ENCODE data around the gene MYO1G. TPM values are rescaled to one million over a fixed set of nuclear protein-coding genes. Genes with fewer than 3 reads are reported as not detected.

The MYO1G gene
- total and polyA plus RNA-seq, 9 donors, result 0.48 to 2.4 (median 1.0) TPM

- intact Hi-C loops (cut with DNase I), result no loop called here
- Histone ChIP-seq H3K9me3 (no peaks in the 10 kb centered on the region), H3K4me3 (no peak overlapping the region), H3K27me3 (no peaks in the 10 kb centered on the region), H3K4me1 (ENCODE audit: insufficient read depth) (no peaks in the 10 kb centered on the region), H3K36me3 (no peaks in the 10 kb centered on the region), H3K27ac (peak overlapping the region in 1 of 2 donors; percentile 10)
- no peak for DNase-seq
- WGBS, 3 donors, result 53 to 61% (median 60%) methylated on average over 9 of the region's 9 CpGs
- no peak for TF ChIP-seq POLR2A (IDR thresholded peaks at IDR 0.05)
- no peak for TF ChIP-seq CTCF (IDR thresholded peaks at IDR 0.05)
- no peak for TF ChIP-seq EP300 (IDR thresholded peaks at IDR 0.05)
Observed at GRCh38 chr7:44990109-44991023, 11.6 kb upstream of the MYO1G start.

DNA sequence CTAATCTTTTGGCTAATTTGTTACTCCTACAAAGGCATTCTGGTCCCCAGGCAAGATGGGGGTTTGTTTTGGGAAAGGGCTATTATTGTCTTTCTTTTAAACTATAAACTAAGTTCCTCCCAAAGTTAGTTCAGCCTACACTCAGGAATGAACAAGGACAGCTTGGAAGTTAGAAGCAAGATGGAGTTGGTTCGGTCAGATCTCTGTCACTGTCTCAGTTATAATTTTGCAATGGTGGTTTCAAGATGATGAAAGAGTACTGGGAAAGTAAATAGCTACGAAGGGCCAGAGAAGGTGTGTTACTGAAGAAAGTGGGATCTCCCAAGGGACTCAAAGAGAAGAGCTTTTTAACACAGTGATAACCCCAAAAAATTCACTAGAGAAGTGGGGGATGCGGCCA is 10.3 kb upstream of the MYO1G start:
- TF ChIP-seq CTCF (IDR thresholded peaks at IDR 0.05) (no peak), EP300 (IDR thresholded peaks at IDR 0.05) (no peak), POLR2A (IDR thresholded peaks at IDR 0.05) (no peak)
- intact Hi-C loops (cut with DNase I), result loop anchor here in 2 of 4 donors (10.0 kb wide), 3 partner anchors 104 to 384 kb away; partner anchors contain the start of genes OGDH (in 1 of the 2), PURB (in 1 of the 2) and TBRG4 (in 1 of the 2)
- Histone ChIP-seq H3K27me3 (no peaks in the 10 kb centered on the region), H3K4me3 (no peak overlapping the region), H3K36me3 (no peaks in the 10 kb centered on the region), H3K4me1 (ENCODE audit: insufficient read depth) (no peaks in the 10 kb centered on the region), H3K9me3 (no peaks in the 10 kb centered on the region), H3K27ac (no peak overlapping the region)
- DNase-seq, result no peak
- 85 to 90% (median 86%) methylated on average over 3 of the region's 3 CpGs for WGBS, 3 donors

- no peak overlapping the region for H3K27ac ChIP-seq
- intact Hi-C loops (cut with DNase I), result loop anchor here in 2 of 4 donors (10.0 kb wide), 3 partner anchors 104 to 384 kb away; partner anchors contain the start of genes OGDH (in 1 of the 2), PURB (in 1 of the 2) and TBRG4 (in 1 of the 2)
- H3K36me3 ChIP-seq, result no peaks in the 10 kb centered on the region
- no peaks in the 10 kb centered on the region for H3K9me3 ChIP-seq
- H3K4me1 ChIP-seq (ENCODE audit: insufficient read depth), result no peaks in the 10 kb centered on the region
- TF ChIP-seq EP300 (IDR thresholded peaks at IDR 0.05) (no peak), CTCF (IDR thresholded peaks at IDR 0.05) (no peak), POLR2A (IDR thresholded peaks at IDR 0.05) (no peak)
- no peak for DNase-seq
- no peak overlapping the region for H3K4me3 ChIP-seq
- WGBS, 3 donors, result 67 to 80% (median 67%) methylated on average over 4 of the region's 4 CpGs
- no peaks in the 10 kb centered on the region for H3K27me3 ChIP-seq
Observed at GRCh38 chr7:44988701-44989100, 9.9 kb upstream of the MYO1G start.

DNA sequence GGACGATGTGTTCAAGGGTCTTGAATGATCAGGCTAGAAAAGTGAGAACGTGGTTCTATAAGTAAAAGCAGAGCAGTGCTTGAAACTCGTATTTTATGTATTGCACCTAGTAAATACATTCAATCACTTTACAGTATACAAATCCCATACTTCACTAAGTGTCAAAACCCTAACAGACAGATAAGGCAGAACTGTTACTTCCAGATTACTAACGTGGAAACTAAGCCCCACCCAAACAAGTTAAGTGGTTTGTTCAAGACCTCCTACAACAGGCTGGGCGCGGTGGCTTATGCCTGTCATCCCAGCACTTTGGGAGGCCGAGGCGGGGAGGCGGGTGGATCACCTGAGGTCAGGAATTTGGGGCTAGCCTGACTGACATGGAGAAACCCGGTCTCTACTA is 9.2 kb upstream of the MYO1G start:
- Histone ChIP-seq H3K36me3 (no peaks in the 10 kb centered on the region), H3K4me3 (no peak overlapping the region), H3K9me3 (no peaks in the 10 kb centered on the region), H3K4me1 (ENCODE audit: insufficient read depth) (no peaks in the 10 kb centered on the region), H3K27me3 (no peaks in the 10 kb centered on the region), H3K27ac (no peak overlapping the region)
- DNase-seq, result no peak
- intact Hi-C loops (cut with DNase I), result loop anchor here in 2 of 4 donors (10.0 kb wide), 3 partner anchors 103 to 383 kb away; partner anchors contain the start of genes OGDH (in 1 of the 2), PURB (in 1 of the 2) and TBRG4 (in 1 of the 2)
- 85 to 88% (median 86%) methylated on average over 10 of the region's 10 CpGs for WGBS, 3 donors
- no peak for TF ChIP-seq CTCF (IDR thresholded peaks at IDR 0.05)
- TF ChIP-seq EP300 (IDR thresholded peaks at IDR 0.05), result no peak
- TF ChIP-seq POLR2A (IDR thresholded peaks at IDR 0.05), result no peak

All from ovary (tissue), 9 donors.